K562 (cell line): ENCODE measurements around the gene ZRANB3. TPM values are rescaled to one million over a fixed set of nuclear protein-coding genes. Genes with fewer than 3 reads are reported as not detected.
A peak's percentile ranks its signal among the peaks of the same experiment; 100 is the strongest.

Source experiments
- BACH1 ChIP-seq: fragments of 200-800 bp; sonication (Bioruptor generic); IDR thresholded peaks from 2 replicates; pipeline ENCODE4 v1.6.1; 2016; ENCODE audit warnings: missing genetic modification characterization, missing compliant biosample characterization
- ETV1 ChIP-seq: fragments of 450-650 bp; conservative IDR thresholded peaks from 2 replicates; pipeline ENCODE4 v1.6.1; 2016; ENCODE audit warnings: missing genetic modification characterization, control low read depth, low read depth, missing compliant biosample characterization
- FOSL1 ChIP-seq: fragments of 200-800 bp; sonication (Bioruptor generic); conservative IDR thresholded peaks from 2 replicates; pipeline ENCODE4 v1.6.1; 2016; ENCODE audit warnings: missing genetic modification characterization, missing compliant biosample characterization
- MBD2 ChIP-seq: sonication (generic); IDR thresholded peaks from 2 replicates; pipeline ENCODE4 v1.6.1; 2016; ENCODE audit warnings: low read depth, borderline replicate concordance
- UBTF ChIP-seq, 2 experiments: IDR thresholded peaks; 2 replicates each; pipeline ENCODE4 v1.6.1; 2012; ENCODE audit warnings: improper control_type of control experiment in 2 of 2, low read depth in 2 of 2, low read length in 2 of 2, borderline replicate concordance in 1 of 2
- ZBTB2 ChIP-seq: fragments of 450-650 bp; IDR thresholded peaks from 2 replicates; pipeline ENCODE4 v1.6.1; 2016; ENCODE audit warnings: antibody characterized with exemption
- ZNF592 ChIP-seq: fragments of 450-650 bp; IDR thresholded peaks from 2 replicates; pipeline ENCODE4 v1.6.1; 2017; ENCODE audit warnings: antibody characterized with exemption, mild to moderate bottlenecking
- polyA plus RNA-seq, 8 experiments: library from polyadenylated mRNA; depleted of rRNA in 4 of 8; stranded (reverse) in 5 of 8; unstranded in 3 of 8; fragments of >200 nt; fragmentation: Nextera tagmentation in 2 of 8; fragmentation: Illumina TruSeq in 1 of 8; extraction: Ambion mirVana in 2 of 8; extraction: Trizol in 1 of 8; gene quantifications; 2 replicates each; pipeline versions ENCODE4 v1.2.1 to v1.2.3, GENCODE V29; 2011 to 2014; ENCODE audit warnings: inconsistent platforms in 1 of 8, missing spikeins in 1 of 8
- total RNA-seq, 7 experiments: library from RNA; depleted of rRNA in 6 of 7; stranded (reverse); fragments of >200 nt in 6 of 7; fragmentation: Illumina TruSeq in 2 of 7; extraction: Trizol in 2 of 7; gene quantifications; 2 replicates each; pipeline versions ENCODE4 v1.2.1 to v1.2.3, GENCODE V29; 2011 to 2021; ENCODE audit warnings: low replicate concordance in 1 of 7

The ZRANB3 gene
- total and polyA plus RNA-seq, 9 of the 15 experiments (the other 6 are each of a cell fraction or from before 2014, with no cell fraction given): 8.6 to 21.3 (median 14.7) TPM

- TF ChIP-seq ZNF592 (peak; percentile 48; the same call in 1 of the 2 replicates), UBTF (IDR thresholded peaks at IDR 0.05; ENCODE audit: borderline replicate concordance in 1 of 2, low read depth in 2 of 2, low read length in 2 of 2) (0 out of 4 replicates have a peak, but pooled peaks of 1 of the 2 experiments have one; percentile 16), MBD2 (peak; percentile 83), ETV1 (peak; percentile 47; the same call in 1 of the 2 replicates), BACH1 (tag) (peak; percentile 29; the same call in 1 of the 2 replicates), FOSL1 (tag) (peak; percentile 28; the same call in 1 of the 2 replicates), ZBTB2 (no peak)
Measured at GRCh38 chr2:135530313-135531230, at the start of gene ZRANB3 (continued).
